Stomach smooth muscle (tissue), 2 donors: ENCODE data around the gene ITPR3.

Experiments
- H3K27ac ChIP-seq: one replicate; pipeline ENCODE4 v1.7.0; 2013; ENCODE audit warnings: mild to moderate bottlenecking, low read length, inconsistent platforms
- H3K27me3 ChIP-seq, 2 donors: one replicate each; pipeline ENCODE4 v1.7.0; 2013; ENCODE audit warnings: low read length in 2 of 2; ENCODE audit not compliant: insufficient read depth in 2 of 2, control insufficient read depth in 1 of 2
- H3K36me3 ChIP-seq, 2 donors: one replicate each; pipeline ENCODE4 v1.7.0; 2013; ENCODE audit warnings: low read length in 2 of 2; ENCODE audit not compliant: control insufficient read depth in 2 of 2, insufficient read depth in 2 of 2
- H3K4me1 ChIP-seq: one replicate; pipeline ENCODE4 v1.7.0; 2013; ENCODE audit warnings: low read length; ENCODE audit not compliant: control insufficient read depth, insufficient read depth
- H3K4me3 ChIP-seq, 2 donors: one replicate each; pipeline ENCODE4 v1.7.0; 2013; ENCODE audit warnings: low read length in 2 of 2
- H3K9ac ChIP-seq, 2 donors: one replicate each; pipeline ENCODE4 v1.7.0; 2013; ENCODE audit warnings: low read length in 2 of 2, mild to moderate bottlenecking in 1 of 2
- H3K9me3 ChIP-seq, 2 donors: one replicate each; pipeline ENCODE4 v1.7.0; 2013; ENCODE audit warnings: low read length in 2 of 2; ENCODE audit not compliant: control insufficient read depth in 2 of 2
- donor health status: healthy.
- donor health status: Pancreatic carcinoma.

Gene ITPR3

GRCh38 chr6:33688006-33688405 is 66.9 kb downstream of the ITPR3 start:
- Histone ChIP-seq H3K27me3 (no peaks in the 10 kb centered on the region), H3K4me1 (peaks cover 3% of the 10 kb centered on the region), H3K36me3 (peaks cover 3 to 8% of the 10 kb centered on the region in 2 donors), H3K4me3 (no peak overlapping the region), H3K27ac (no peak overlapping the region), H3K9ac (no peak overlapping the region), H3K9me3 (no peaks in the 10 kb centered on the region)

DNA sequence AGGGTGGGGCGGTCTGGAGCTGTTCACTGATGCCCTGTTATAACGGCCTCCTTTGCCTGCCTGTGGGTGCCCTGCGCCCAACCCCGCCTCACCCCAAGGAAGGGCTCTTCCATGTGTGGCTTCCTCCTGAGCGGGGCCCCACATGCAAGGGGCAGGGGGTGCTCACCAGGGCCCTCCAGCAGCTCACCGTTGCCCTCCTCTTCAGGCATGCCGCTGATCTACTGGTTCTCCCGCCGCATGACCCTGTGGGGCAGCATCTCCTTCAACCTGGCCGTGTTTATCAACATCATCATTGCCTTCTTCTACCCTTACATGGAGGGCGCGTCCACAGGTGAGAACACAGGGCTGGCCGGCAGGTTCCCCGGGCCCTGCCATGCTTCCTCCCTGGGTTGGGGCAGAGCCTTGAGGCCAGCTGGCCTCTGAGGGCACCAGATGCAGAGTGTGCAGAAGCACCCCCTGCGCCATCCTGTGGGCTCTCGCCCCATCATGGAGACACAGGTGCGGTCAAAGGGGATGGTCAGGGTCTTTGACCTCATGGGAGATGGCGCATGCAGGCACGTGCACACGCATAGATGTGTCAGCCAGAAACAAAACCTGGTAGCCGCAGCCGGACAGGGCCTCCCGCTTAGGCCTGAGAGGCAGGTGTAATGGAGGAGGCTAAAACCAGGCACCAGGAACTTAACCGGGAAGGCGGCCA is 67.5 kb downstream of the ITPR3 start:
- Histone ChIP-seq H3K9ac (no peak overlapping the region), H3K4me3 (no peak overlapping the region), H3K4me1 (peaks cover 9% of the 10 kb centered on the region), H3K9me3 (no peaks in the 10 kb centered on the region), H3K27ac (no peak overlapping the region), H3K27me3 (no peaks in the 10 kb centered on the region), H3K36me3 (peaks cover 4 to 10% of the 10 kb centered on the region in 2 donors)

GRCh38 chr6:33689148-33689494 is 68.0 kb downstream of the ITPR3 start:
- H3K36me3 ChIP-seq: peaks cover 4 to 12% of the 10 kb centered on the region in 2 donors

GRCh38 chr6:33689879-33690278 is 68.8 kb downstream of the ITPR3 start:
- Histone ChIP-seq H3K36me3 (peaks cover 4 to 12% of the 10 kb centered on the region in 2 donors), H3K9me3 (no peaks in the 10 kb centered on the region), H3K4me1 (peaks cover 13% of the 10 kb centered on the region), H3K9ac (no peak overlapping the region), H3K4me3 (no peak overlapping the region), H3K27ac (no peak overlapping the region), H3K27me3 (no peaks in the 10 kb centered on the region)

More at GRCh38 chr6:33689148-33689494, 68.0 kb downstream of the ITPR3 start:
- H3K4me1 ChIP-seq: peaks cover 13% of the 10 kb centered on the region
- no peaks in the 10 kb centered on the region for H3K9me3 ChIP-seq
- no peaks in the 10 kb centered on the region for H3K27me3 ChIP-seq
- no peak overlapping the region for H3K4me3 ChIP-seq
- no peak overlapping the region for H3K9ac ChIP-seq
- H3K27ac ChIP-seq: no peak overlapping the region

DNA sequence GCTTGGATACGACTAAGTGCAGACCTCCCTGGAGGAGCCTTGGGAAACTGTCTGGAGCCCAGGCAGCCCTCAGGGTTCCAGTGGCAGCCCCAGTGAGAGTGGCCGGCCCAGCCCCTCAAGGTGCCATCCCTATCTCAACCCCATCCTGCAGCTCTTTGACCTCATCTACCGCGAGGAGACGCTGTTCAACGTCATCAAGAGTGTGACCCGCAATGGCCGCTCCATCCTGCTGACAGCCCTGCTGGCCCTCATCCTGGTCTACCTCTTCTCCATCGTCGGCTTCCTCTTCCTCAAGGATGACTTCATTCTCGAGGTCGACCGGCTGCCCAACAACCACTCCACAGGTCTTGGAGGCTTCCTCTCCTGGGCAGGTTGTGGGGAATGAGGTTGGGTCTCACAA is 69.6 kb downstream of the ITPR3 start:
- Histone ChIP-seq H3K27ac (no peak overlapping the region), H3K9ac (no peak overlapping the region), H3K27me3 (no peaks in the 10 kb centered on the region), H3K9me3 (no peaks in the 10 kb centered on the region), H3K4me1 (peaks cover 21% of the 10 kb centered on the region), H3K36me3 (peaks cover 4 to 12% of the 10 kb centered on the region in 2 donors), H3K4me3 (no peak overlapping the region)

DNA sequence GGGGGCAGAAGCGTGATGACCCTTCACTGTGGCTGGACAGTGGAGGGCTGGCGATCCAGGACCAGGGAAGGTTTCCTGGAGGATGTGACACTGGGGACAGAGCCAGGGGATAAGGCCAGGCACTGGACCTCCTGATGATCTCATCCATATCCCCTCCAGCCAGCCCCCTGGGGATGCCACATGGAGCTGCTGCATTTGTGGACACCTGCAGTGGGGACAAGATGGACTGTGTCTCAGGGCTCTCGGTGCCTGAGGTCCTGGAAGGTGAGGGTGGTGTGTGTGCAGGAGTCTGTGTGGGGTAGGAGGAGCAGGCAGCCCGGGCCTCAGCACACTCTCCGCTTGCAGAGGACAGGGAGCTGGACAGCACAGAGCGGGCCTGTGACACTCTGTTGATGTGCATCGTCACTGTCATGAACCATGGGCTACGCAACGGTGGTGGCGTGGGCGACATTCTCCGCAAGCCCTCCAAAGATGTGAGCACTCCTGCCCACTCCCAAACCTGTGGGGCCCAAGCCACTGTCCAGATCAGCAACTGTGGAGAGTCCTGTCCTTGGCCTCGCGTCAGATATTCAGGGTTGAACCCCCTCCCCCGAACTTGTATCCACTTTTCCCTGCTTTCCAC is 70.4 kb downstream of the ITPR3 start:
- H3K9me3 ChIP-seq: no peaks in the 10 kb centered on the region
- H3K4me1 ChIP-seq: peaks cover 28% of the 10 kb centered on the region
- H3K4me3 ChIP-seq: no peak overlapping the region
- peaks cover 4 to 12% of the 10 kb centered on the region in 2 donors for H3K36me3 ChIP-seq
- no peak overlapping the region for H3K9ac ChIP-seq
- H3K27ac ChIP-seq: no peak overlapping the region
- H3K27me3 ChIP-seq: no peaks in the 10 kb centered on the region

DNA sequence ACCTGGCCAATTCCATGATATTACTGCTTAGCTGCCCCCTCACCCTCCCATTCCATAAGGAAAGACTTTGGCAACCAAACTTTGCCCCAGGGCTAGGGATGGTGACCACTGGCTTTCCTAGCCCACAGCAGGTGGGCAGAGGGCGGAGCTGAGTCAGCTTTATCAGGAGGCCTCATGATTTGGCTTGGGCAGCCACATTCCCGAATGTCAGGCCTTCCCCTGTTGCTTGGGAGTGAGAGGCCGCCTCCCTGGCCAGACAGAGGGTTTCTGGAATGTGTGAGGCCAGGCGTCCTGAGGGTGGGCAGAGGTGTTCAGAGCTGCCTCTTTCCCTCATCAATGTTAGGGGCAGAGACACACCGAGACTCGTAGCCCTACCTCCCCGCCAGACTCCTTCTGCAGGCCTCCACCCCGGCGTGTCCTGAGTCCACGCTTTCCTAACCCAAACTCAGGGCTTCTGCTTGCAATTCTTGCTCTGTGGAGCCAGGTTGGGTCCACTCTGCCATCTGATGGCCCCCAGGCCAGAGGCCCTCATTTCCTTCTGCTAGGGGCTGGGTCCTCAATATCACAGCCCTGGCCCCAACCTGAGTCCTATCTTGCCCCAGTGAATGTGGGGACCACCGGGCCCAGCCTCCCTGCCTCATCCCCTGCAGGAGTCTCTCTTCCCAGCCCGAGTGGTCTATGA is 71.1 kb downstream of the ITPR3 start:
- H3K27ac ChIP-seq: no peak overlapping the region

GRCh38 chr6:33692760-33693158 is 71.6 kb downstream of the ITPR3 start:
- H3K4me1 ChIP-seq: peaks cover 37% of the 10 kb centered on the region
- no peak overlapping the region for H3K27ac ChIP-seq

More for the DNA sequence above, 71.1 kb downstream of the ITPR3 start:
- no peak overlapping the region for H3K4me3 ChIP-seq
- no peak overlapping the region for H3K9ac ChIP-seq
- H3K27me3 ChIP-seq: no peaks in the 10 kb centered on the region
- H3K9me3 ChIP-seq: no peaks in the 10 kb centered on the region
- H3K36me3 ChIP-seq: peaks cover 4 to 12% of the 10 kb centered on the region in 2 donors
- H3K4me1 ChIP-seq: peaks cover 35% of the 10 kb centered on the region

DNA sequence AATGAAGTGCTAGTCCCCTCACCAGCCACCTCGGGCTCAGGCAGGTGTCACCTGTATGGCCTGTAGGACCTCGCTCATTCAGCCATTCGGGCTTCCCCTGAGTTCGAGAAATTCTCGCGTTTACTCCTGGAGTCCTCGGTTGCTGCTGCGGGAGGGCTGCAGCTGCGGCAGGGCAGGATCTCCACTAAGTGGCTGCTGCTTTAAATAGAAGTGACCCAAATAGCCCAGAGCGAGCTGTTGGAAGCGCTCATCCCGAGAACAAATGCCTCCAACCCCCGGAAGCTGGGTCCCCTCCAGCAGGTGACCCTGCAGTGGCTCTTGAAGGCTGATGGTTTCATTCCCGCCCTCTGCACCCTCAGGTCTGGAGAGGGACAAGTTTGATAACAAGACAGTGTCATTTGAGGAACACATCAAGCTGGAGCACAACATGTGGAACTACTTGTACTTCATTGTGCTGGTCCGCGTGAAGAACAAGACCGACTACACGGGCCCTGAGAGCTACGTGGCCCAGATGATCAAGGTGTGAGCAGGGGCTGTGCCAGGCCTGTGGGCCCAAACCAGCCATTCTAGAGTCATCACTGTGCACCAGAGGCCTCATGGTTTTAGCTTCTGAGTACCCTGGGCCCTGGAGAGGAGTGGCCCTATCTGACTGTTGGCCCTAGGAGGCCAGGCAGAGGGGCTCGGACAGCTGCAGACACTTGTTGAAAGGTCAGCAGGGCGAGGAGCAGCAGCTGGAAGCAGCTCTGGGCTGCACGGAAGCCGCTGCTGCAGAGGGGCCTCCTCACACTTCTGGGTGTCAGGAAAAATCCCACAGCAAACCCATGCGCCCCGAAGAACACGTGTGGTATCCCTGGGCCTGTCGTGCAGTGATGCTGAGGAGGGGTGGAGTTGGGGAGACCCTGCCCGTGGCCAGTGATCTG is 72.3 kb downstream of the ITPR3 start:
- Histone ChIP-seq H3K4me3 (no peak overlapping the region), H3K36me3 (peaks cover 4 to 16% of the 10 kb centered on the region in 2 donors), H3K9me3 (no peaks in the 10 kb centered on the region), H3K4me1 (peaks cover 37% of the 10 kb centered on the region), H3K9ac (no peak overlapping the region), H3K27ac (no peak overlapping the region), H3K27me3 (no peaks in the 10 kb centered on the region)

More at GRCh38 chr6:33692760-33693158, 71.6 kb downstream of the ITPR3 start:
- H3K27me3 ChIP-seq: no peaks in the 10 kb centered on the region
- peaks cover 4 to 12% of the 10 kb centered on the region in 2 donors for H3K36me3 ChIP-seq
- H3K9me3 ChIP-seq: no peaks in the 10 kb centered on the region
- no peak overlapping the region for H3K9ac ChIP-seq
- no peak overlapping the region for H3K4me3 ChIP-seq

GRCh38 chr6:33694401-33694931 is 73.3 kb downstream of the ITPR3 start:
- Histone ChIP-seq H3K9me3 (no peaks in the 10 kb centered on the region), H3K4me3 (no peak overlapping the region), H3K9ac (no peak overlapping the region), H3K4me1 (peaks cover 37% of the 10 kb centered on the region), H3K36me3 (peaks cover 4 to 18% of the 10 kb centered on the region in 2 donors), H3K27ac (no peak overlapping the region), H3K27me3 (no peaks in the 10 kb centered on the region)
